HG02943 (cell line): ENCODE measurements around the gene TREX2.

ENCODE experiments used
- ATAC-seq: cut with Tn5 transposase; IDR thresholded peaks from one replicate; pipeline ENCODE4 v1.9.1; 2021; ENCODE audit warnings: mild to moderate bottlenecking, low read depth, moderate library complexity; ENCODE audit not compliant: unreplicated experiment

Gene TREX2

GRCh38 chrX:153445856-153446635 is at the start of gene TREX2:
TREX2 (minus strand) TSS chrX:153446056; CDS start chrX:153445430, 626 bp downstream.
- ATAC-seq: no peak

GRCh38 chrX:153495362-153495751 is 49.5 kb upstream of the TREX2 start:
- no peak for ATAC-seq

- no peak for ATAC-seq
Observed at GRCh38 chrX:153494541-153495361, 48.9 kb upstream of the TREX2 start, which contains the start of gene BGN. BGN (plus strand) TSS chrX:153494980; CDS start chrX:153504632, 9,652 bp downstream.

- no peak for ATAC-seq
Observed at GRCh38 chrX:153494061-153494460, 48.2 kb upstream of the TREX2 start.

- ATAC-seq: no peak
Observed at GRCh38 chrX:153493085-153493484, 47.2 kb upstream of the TREX2 start.

GRCh38 chrX:153492543-153492942 is 46.7 kb upstream of the TREX2 start:
- ATAC-seq: no peak

GRCh38 chrX:153491918-153492317 is 46.1 kb upstream of the TREX2 start:
- no peak for ATAC-seq

- ATAC-seq: no peak
Observed at GRCh38 chrX:153491351-153491914, 45.6 kb upstream of the TREX2 start.

- ATAC-seq: no peak
Observed at GRCh38 chrX:153490217-153490930, 44.5 kb upstream of the TREX2 start.

GRCh38 chrX:153488231-153488914 is 42.5 kb upstream of the TREX2 start:
- ATAC-seq: no peak

- no peak for ATAC-seq
Observed at GRCh38 chrX:153487590-153488071, 41.8 kb upstream of the TREX2 start.

- no peak for ATAC-seq
Observed at GRCh38 chrX:153486171-153486570, 40.3 kb upstream of the TREX2 start.

- ATAC-seq: no peak
Observed at GRCh38 chrX:153485396-153486080, 39.7 kb upstream of the TREX2 start.

GRCh38 chrX:153482376-153483015 is 36.6 kb upstream of the TREX2 start:
- no peak for ATAC-seq

GRCh38 chrX:153481043-153481442 is 35.2 kb upstream of the TREX2 start:
- no peak for ATAC-seq

- ATAC-seq: no peak
Observed at GRCh38 chrX:153478746-153479145, 32.9 kb upstream of the TREX2 start.

- ATAC-seq: no peak
Observed at GRCh38 chrX:153477901-153478300, 32.0 kb upstream of the TREX2 start.

- ATAC-seq: no peak
Observed at GRCh38 chrX:153477364-153477857, 31.6 kb upstream of the TREX2 start.
